GM12873 (cell line): ENCODE measurements around the gene MAPK8IP2.

ENCODE experiments used
- TF ChIP-seq, protein P1 (sequence below): IDR thresholded peaks from 2 replicates; pipeline ENCODE4 v1.5.1; 2012; ENCODE audit warnings: low read depth, mild to moderate bottlenecking, moderate library complexity, low read length, control low read depth; ENCODE audit not compliant: insufficient read depth; ENCODE audit errors: missing control alignments

The MAPK8IP2 gene

DNA sequence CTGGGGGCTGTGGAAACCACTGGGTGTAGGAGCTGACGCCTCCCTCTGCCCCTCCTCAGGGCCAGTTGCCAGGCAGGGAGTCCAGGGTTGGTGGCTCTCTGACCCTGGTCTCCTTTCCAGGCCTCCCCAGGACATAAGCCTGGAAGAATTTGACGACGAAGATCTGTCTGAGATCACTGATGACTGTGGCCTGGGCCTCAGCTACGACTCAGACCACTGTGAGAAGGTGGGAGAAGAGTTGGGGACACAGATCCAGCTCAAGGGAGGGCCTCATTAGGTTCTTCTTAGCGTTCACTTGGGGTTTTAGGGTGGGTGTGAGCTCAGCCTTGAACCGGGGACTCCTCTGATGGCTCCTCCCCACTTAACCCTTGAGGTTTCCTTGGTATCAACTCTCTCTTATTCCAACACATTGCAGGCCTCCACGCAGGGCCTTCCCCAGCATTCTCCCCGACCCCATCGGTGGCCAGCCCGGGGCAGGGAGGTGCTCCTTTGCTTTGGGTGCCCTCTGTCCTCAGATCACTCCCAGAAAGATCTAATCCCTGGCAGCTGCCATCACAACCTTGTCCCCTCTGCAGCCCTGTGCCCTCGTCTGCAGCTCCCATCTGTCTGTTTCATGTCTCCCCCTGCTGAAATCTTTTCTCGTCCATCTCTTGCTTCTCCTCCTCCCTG is 1.2 kb downstream of the MAPK8IP2 start:
- TF ChIP-seq, protein P1, sequence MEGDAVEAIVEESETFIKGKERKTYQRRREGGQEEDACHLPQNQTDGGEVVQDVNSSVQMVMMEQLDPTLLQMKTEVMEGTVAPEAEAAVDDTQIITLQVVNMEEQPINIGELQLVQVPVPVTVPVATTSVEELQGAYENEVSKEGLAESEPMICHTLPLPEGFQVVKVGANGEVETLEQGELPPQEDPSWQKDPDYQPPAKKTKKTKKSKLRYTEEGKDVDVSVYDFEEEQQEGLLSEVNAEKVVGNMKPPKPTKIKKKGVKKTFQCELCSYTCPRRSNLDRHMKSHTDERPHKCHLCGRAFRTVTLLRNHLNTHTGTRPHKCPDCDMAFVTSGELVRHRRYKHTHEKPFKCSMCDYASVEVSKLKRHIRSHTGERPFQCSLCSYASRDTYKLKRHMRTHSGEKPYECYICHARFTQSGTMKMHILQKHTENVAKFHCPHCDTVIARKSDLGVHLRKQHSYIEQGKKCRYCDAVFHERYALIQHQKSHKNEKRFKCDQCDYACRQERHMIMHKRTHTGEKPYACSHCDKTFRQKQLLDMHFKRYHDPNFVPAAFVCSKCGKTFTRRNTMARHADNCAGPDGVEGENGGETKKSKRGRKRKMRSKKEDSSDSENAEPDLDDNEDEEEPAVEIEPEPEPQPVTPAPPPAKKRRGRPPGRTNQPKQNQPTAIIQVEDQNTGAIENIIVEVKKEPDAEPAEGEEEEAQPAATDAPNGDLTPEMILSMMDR = no peak

DNA sequence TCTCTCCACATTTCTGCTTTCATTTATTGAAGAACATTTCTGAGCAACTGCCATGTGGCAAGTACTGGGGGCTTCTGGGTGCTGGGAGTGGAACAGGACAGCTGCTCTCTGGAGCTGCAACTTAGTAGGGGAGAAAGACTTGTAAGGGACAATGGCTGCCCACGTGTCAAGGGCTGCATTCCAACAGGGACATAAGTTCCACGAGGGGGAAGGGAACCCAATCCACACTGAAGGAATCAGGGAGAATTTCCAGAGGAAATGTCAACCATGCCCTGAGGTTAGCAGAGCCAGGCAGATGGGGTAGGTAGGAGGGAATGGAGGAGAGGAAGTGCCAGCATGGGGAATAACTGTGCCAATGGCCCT is 1.7 kb downstream of the MAPK8IP2 start:
- TF ChIP-seq, protein P1 = no peak

DNA sequence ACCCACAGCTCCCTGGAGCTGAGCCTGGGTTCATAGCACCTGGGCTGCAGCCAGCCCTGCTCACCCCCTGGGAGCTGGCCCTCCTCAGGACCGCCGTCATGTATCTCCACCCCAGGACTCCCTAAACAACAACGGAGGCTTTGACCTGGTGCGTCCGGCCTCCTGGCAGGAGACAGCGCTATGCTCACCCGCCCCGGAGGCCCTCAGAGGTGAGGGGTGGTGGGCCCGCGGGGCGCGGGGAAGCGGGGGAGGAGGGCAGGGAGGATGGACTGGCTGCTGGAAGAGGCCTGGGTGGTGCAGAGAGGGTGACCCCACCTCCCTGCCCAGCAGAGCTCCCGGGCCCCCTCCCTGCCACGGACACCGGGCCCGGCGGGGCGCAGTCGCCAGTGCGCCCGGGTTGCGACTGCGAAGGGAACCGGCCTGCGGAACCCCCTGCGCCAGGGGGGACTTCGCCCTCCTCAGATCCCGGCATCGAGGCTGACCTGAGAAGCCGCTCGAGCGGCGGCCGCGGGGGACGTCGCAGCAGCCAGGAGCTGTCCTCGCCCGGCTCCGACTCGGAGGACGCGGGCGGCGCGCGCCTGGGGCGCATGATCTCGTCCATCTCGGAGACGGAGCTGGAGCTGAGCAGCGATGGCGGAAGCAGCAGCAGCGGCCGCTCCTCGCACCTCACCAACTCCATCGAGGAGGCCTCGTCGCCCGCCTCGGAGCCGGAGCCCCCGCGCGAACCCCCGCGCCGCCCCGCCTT is 3.1 kb downstream of the MAPK8IP2 start:
- TF ChIP-seq, protein P1 = no peak

- TF ChIP-seq, protein P1 = no peak
These were observed 3.8 kb downstream of the MAPK8IP2 start for GRCh38 chr22:50604256-50605001.

DNA sequence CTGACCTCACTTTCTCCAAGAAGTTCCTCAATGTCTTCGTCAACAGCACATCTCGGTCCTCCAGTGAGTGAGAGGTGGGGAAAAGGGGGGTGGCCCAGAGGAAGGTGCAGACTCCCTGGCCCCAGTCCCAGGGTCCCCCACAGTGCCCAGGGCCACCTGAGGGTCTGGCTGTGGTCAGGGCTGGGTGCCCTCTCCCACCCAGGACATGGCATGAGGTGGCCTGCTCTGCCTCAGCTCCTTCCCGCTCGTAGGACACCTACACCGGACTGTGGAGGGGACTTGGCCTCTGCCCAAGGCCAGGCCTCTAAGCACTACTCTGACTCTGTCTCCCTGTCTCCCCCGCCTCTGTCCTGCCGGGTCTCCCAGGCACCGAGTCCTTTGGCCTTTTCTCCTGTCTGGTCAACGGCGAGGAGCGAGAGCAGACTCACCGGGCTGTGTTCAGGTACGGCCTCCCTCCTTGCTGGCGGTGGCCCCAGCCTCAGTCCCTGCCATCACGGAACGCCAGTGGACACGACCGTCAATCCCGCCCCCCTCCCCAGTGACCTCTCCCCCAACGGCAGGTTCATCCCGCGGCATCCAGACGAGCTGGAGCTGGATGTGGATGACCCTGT is 4.5 kb downstream of the MAPK8IP2 start:
- TF ChIP-seq, protein P1 = no peak

- TF ChIP-seq, protein P1 = no peak
These were observed 5.1 kb downstream of the MAPK8IP2 start for GRCh38 chr22:50605613-50606074.
